ENCODE data around the gene HRCT1.

- TF ChIP-seq POLR2A (IDR thresholded peaks at IDR 0.05; ENCODE audit: low read depth, low read length): no peak
- TF ChIP-seq TAF1 (IDR thresholded peaks at IDR 0.05; ENCODE audit: borderline replicate concordance, low read depth, low read length): no peak
Observed at GRCh38 chr9:35930989-35931388, 25.0 kb downstream of the HRCT1 start.

All from GM12892 (cell line).